ENCODE results near the gene SERPINC1.
"Not testable (repeated sequence)": the region's sequence is repeated elsewhere in the genome, so short reads cannot be mapped to it uniquely, and the experiment has no call there.

Gene SERPINC1

GRCh38 chr1:173881117-173881516, 36.0 kb downstream of the SERPINC1 start:
- H3K9me3 ChIP-seq; H3K4me1 ChIP-seq; in situ Hi-C loops (cut with MboI; ENCODE audit: low sequenced_read_pairs); DNase-seq (ENCODE audit: low spot score in 2 of 2); H3K4me3 ChIP-seq; H3K36me3 ChIP-seq (replicated peaks); H3K27me3 ChIP-seq (ENCODE audit: low read depth): not testable (repeated sequence)

- in situ Hi-C loops (cut with MboI; ENCODE audit: low sequenced_read_pairs), result no loop called here
- H3K36me3 ChIP-seq (replicated peaks), result peaks cover 7% of the 10 kb centered on the region
- DNase-seq (ENCODE audit: low spot score in 2 of 2), result no peak
- H3K4me1 ChIP-seq, result no peaks in the 10 kb centered on the region
- no peak overlapping the region for H3K4me3 ChIP-seq
- no peaks in the 10 kb centered on the region for H3K9me3 ChIP-seq
- no peaks in the 10 kb centered on the region for H3K27me3 ChIP-seq (ENCODE audit: low read depth)
Measured at GRCh38 chr1:173878251-173878650, 38.9 kb downstream of the SERPINC1 start.

GRCh38 chr1:173876732-173877131, 40.4 kb downstream of the SERPINC1 start:
- in situ Hi-C loops (cut with MboI; ENCODE audit: low sequenced_read_pairs), result no loop called here
- Histone ChIP-seq H3K36me3 (replicated peaks) (peaks cover 7% of the 10 kb centered on the region), H3K4me3 (no peak overlapping the region), H3K9me3 (no peaks in the 10 kb centered on the region), H3K4me1 (no peaks in the 10 kb centered on the region), H3K27me3 (ENCODE audit: low read depth) (no peaks in the 10 kb centered on the region)
- DNase-seq (ENCODE audit: low spot score in 2 of 2), result no peak

- no peak for DNase-seq (ENCODE audit: low spot score in 2 of 2)
- H3K27me3 ChIP-seq (ENCODE audit: low read depth), result no peaks in the 10 kb centered on the region
- H3K9me3 ChIP-seq, result no peaks in the 10 kb centered on the region
- in situ Hi-C loops (cut with MboI; ENCODE audit: low sequenced_read_pairs), result no loop called here
- no peak overlapping the region for H3K4me3 ChIP-seq
- H3K36me3 ChIP-seq (replicated peaks), result peaks cover 20% of the 10 kb centered on the region
- H3K4me1 ChIP-seq, result peaks cover 4% of the 10 kb centered on the region
Measured at GRCh38 chr1:173871500-173871899, 45.6 kb downstream of the SERPINC1 start.

- in situ Hi-C loops (cut with MboI; ENCODE audit: low sequenced_read_pairs), result no loop called here
Measured at GRCh38 chr1:173871091-173871490, 46.0 kb downstream of the SERPINC1 start.

GRCh38 chr1:173870252-173871075, 46.7 kb downstream of the SERPINC1 start:
- H3K9me3 ChIP-seq, result no peaks in the 10 kb centered on the region
- H3K4me3 ChIP-seq, result no peak overlapping the region
- H3K27me3 ChIP-seq (ENCODE audit: low read depth), result no peaks in the 10 kb centered on the region
- peaks cover 7% of the 10 kb centered on the region for H3K4me1 ChIP-seq
- peaks cover 30% of the 10 kb centered on the region for H3K36me3 ChIP-seq (replicated peaks)
- no peak for DNase-seq (ENCODE audit: low spot score in 2 of 2)
- in situ Hi-C loops (cut with MboI; ENCODE audit: low sequenced_read_pairs), result no loop called here

More at GRCh38 chr1:173871091-173871490, 46.0 kb downstream of the SERPINC1 start:
- H3K4me3 ChIP-seq, result no peak overlapping the region
- H3K36me3 ChIP-seq (replicated peaks), result peaks cover 24% of the 10 kb centered on the region
- no peak for DNase-seq (ENCODE audit: low spot score in 2 of 2)
- peaks cover 4% of the 10 kb centered on the region for H3K4me1 ChIP-seq
- H3K9me3 ChIP-seq, result no peaks in the 10 kb centered on the region
- H3K27me3 ChIP-seq (ENCODE audit: low read depth), result no peaks in the 10 kb centered on the region

- in situ Hi-C loops (cut with MboI; ENCODE audit: low sequenced_read_pairs), result no loop called here
- Histone ChIP-seq H3K4me1 (peaks cover 17% of the 10 kb centered on the region), H3K9me3 (no peaks in the 10 kb centered on the region)
Measured at GRCh38 chr1:173869021-173869359, 48.1 kb downstream of the SERPINC1 start.

GRCh38 chr1:173868266-173869020, 48.7 kb downstream of the SERPINC1 start, which contains the start of gene ZBTB37:
Gene ZBTB37 (plus strand): TSS chr1:173868380. CDS start chr1:173870226, 1,846 bp downstream.
- in situ Hi-C loops (cut with MboI; ENCODE audit: low sequenced_read_pairs), result no loop called here
- Histone ChIP-seq H3K4me1 (peaks cover 18% of the 10 kb centered on the region), H3K27me3 (ENCODE audit: low read depth) (no peaks in the 10 kb centered on the region), H3K4me3 (peak within 1 kb of the TSS; percentile 97), H3K36me3 (replicated peaks) (peaks cover 43% of the 10 kb centered on the region), H3K9me3 (no peaks in the 10 kb centered on the region)
- DNase-seq (ENCODE audit: low spot score in 2 of 2), result peak; percentile 82 to 97

More at GRCh38 chr1:173869021-173869359, 48.1 kb downstream of the SERPINC1 start:
- DNase-seq (ENCODE audit: low spot score in 2 of 2), result no peak
- H3K27me3 ChIP-seq (ENCODE audit: low read depth), result no peaks in the 10 kb centered on the region
- peak overlapping the region; percentile 97 for H3K4me3 ChIP-seq
- peaks cover 38% of the 10 kb centered on the region for H3K36me3 ChIP-seq (replicated peaks)

GRCh38 chr1:173867753-173868265, 49.3 kb downstream of the SERPINC1 start, which contains the start of gene GAS5:
Gene GAS5 (minus strand): TSS chr1:173867989.
- DNase-seq (ENCODE audit: low spot score in 2 of 2), result peak; percentile 99 to 100
- Histone ChIP-seq H3K4me1 (peaks cover 22% of the 10 kb centered on the region), H3K36me3 (replicated peaks) (peaks cover 50% of the 10 kb centered on the region), H3K9me3 (no peaks in the 10 kb centered on the region), H3K4me3 (peak within 1 kb of the TSS; percentile 97), H3K27me3 (ENCODE audit: low read depth) (no peaks in the 10 kb centered on the region)
- in situ Hi-C loops (cut with MboI; ENCODE audit: low sequenced_read_pairs), result no loop called here

GRCh38 chr1:173867141-173867752, 49.9 kb downstream of the SERPINC1 start:
- peak in 1 of 2 experiments; percentile 52 for DNase-seq (ENCODE audit: low spot score in 2 of 2)
- in situ Hi-C loops (cut with MboI; ENCODE audit: low sequenced_read_pairs), result no loop called here

GRCh38 chr1:173866413-173867115, 50.6 kb downstream of the SERPINC1 start:
- Histone ChIP-seq H3K4me1 (peaks cover 22% of the 10 kb centered on the region), H3K27me3 (ENCODE audit: low read depth) (no peaks in the 10 kb centered on the region), H3K36me3 (replicated peaks) (peaks cover 53% of the 10 kb centered on the region), H3K9me3 (no peaks in the 10 kb centered on the region), H3K4me3 (peak overlapping the region; percentile 97)
- in situ Hi-C loops (cut with MboI; ENCODE audit: low sequenced_read_pairs), result no loop called here
- no peak for DNase-seq (ENCODE audit: low spot score in 2 of 2)

More at GRCh38 chr1:173867141-173867752, 49.9 kb downstream of the SERPINC1 start:
- peaks cover 53% of the 10 kb centered on the region for H3K36me3 ChIP-seq (replicated peaks)
- no peaks in the 10 kb centered on the region for H3K27me3 ChIP-seq (ENCODE audit: low read depth)
- H3K4me3 ChIP-seq, result peak overlapping the region; percentile 97
- peaks cover 22% of the 10 kb centered on the region for H3K4me1 ChIP-seq
- H3K9me3 ChIP-seq, result no peaks in the 10 kb centered on the region

GRCh38 chr1:173865468-173866164, 51.5 kb downstream of the SERPINC1 start:
- H3K27me3 ChIP-seq (ENCODE audit: low read depth), result no peaks in the 10 kb centered on the region
- in situ Hi-C loops (cut with MboI; ENCODE audit: low sequenced_read_pairs), result no loop called here
- peaks cover 53% of the 10 kb centered on the region for H3K36me3 ChIP-seq (replicated peaks)
- no peak for DNase-seq (ENCODE audit: low spot score in 2 of 2)
- peak overlapping the region; percentile 97 for H3K4me3 ChIP-seq
- no peaks in the 10 kb centered on the region for H3K9me3 ChIP-seq
- H3K4me1 ChIP-seq, result peaks cover 22% of the 10 kb centered on the region
